ENCODE measurements around the gene ORMDL3. TPM values are rescaled to one million over a fixed set of nuclear protein-coding genes. Genes with fewer than 3 reads are reported as not detected.

ORMDL3 gene
- total RNA-seq, result 68.2 and 94.4 TPM in 2 replicates

GRCh38 chr17:39927101-39927928, at the start of gene ORMDL3, which contains the start of gene LRRC3C:
Gene ORMDL3, minus strand, starts transcription at chr17:39927601. Its CDS starts 3,398 bp downstream, at chr17:39924203.
Gene LRRC3C, plus strand, starts transcription at chr17:39927732. Its CDS starts 13,792 bp downstream, at chr17:39941524.

GRCh38 chr17:39962642-39963220, 35.3 kb upstream of the ORMDL3 start, which contains the start of gene GSDMA:
Gene GSDMA, plus strand, starts transcription at chr17:39963004. Its CDS starts 2,684 bp downstream, at chr17:39965688.

Other genes starting within 250 kb of the ORMDL3 start
- 6.9 and 11.0 TPM in 2 replicates for gene PGAP3, start 239.5 kb downstream of the ORMDL3 start, total RNA-seq
- 37.4 and 48.8 TPM in 2 replicates for gene ERBB2, start 227.5 kb downstream of the ORMDL3 start, total RNA-seq
- gene MIEN1, start 197.1 kb downstream of the ORMDL3 start, total RNA-seq, result 16.2 and 20.8 TPM in 2 replicates
- gene GRB7, start 189.7 kb downstream of the ORMDL3 start, total RNA-seq, result not detected in 2 replicates
- not detected in 2 replicates for gene IKZF3, start 63.3 kb downstream of the ORMDL3 start, total RNA-seq
- gene ZPBP2, start 59.4 kb downstream of the ORMDL3 start, total RNA-seq, result not detected in 2 replicates
- 12.5 and 16.2 TPM in 2 replicates for gene GSDMB, start 9.0 kb downstream of the ORMDL3 start, total RNA-seq
- not detected in 2 replicates for gene LRRC3C, start 131 bp upstream of the ORMDL3 start, total RNA-seq
- gene GSDMA, start 35.4 kb upstream of the ORMDL3 start, total RNA-seq, result not detected in 2 replicates
- 99.8 and 128 TPM in 2 replicates for gene PSMD3, start 53.2 kb upstream of the ORMDL3 start, total RNA-seq
- 2.3 and 3.9 TPM in 2 replicates for gene CSF3, start 87.8 kb upstream of the ORMDL3 start, total RNA-seq
- 38.6 and 53.1 TPM in 2 replicates for gene MED24, start 126.8 kb upstream of the ORMDL3 start, total RNA-seq
- 29.4 and 34.6 TPM in 2 replicates for gene THRA, start 135.4 kb upstream of the ORMDL3 start, total RNA-seq
- gene NR1D1, start 173.0 kb upstream of the ORMDL3 start, total RNA-seq, result 0.89 and 1.7 TPM in 2 replicates
- gene MSL1, start 194.4 kb upstream of the ORMDL3 start, total RNA-seq, result 35.6 and 41.2 TPM in 2 replicates
- gene CASC3, start 212.9 kb upstream of the ORMDL3 start, total RNA-seq, result 20.5 and 29.2 TPM in 2 replicates
- gene RAPGEFL1, start 249.9 kb upstream of the ORMDL3 start, total RNA-seq, result 1.8 and 3.0 TPM in 2 replicates